Epithelial cell of proximal tubule (primary cell): Measurements from ENCODE around the gene NPAS3. TPM values are rescaled to one million over a fixed set of nuclear protein-coding genes. Genes with fewer than 3 reads are reported as not detected.
A peak's percentile ranks its signal among the peaks of the same experiment; 100 is the strongest.

ENCODE experiments used
- DNase-seq: peaks from one replicate; pipeline ENCODE4 v3.0.0-alpha.2; 2011; ENCODE audit warnings: low read depth
- H3K4me3 ChIP-seq: 2 replicates; pipeline ENCODE4 v1.5.1; 2011; ENCODE audit warnings: low read depth, mild to moderate bottlenecking, low read length
- CTCF ChIP-seq: conservative IDR thresholded peaks from 2 replicates; pipeline ENCODE4 v1.5.1; 2012; ENCODE audit warnings: low read depth, mild to moderate bottlenecking, low read length
- total RNA-seq: library from RNA; depleted of rRNA; stranded (reverse); fragments of >200 nt; gene quantifications from 2 replicates; pipeline ENCODE4 v1.2.3, GENCODE V29; 2015

NPAS3 gene
- total RNA-seq, 1 donor from 2014 or later, result 0.35 TPM

DNA sequence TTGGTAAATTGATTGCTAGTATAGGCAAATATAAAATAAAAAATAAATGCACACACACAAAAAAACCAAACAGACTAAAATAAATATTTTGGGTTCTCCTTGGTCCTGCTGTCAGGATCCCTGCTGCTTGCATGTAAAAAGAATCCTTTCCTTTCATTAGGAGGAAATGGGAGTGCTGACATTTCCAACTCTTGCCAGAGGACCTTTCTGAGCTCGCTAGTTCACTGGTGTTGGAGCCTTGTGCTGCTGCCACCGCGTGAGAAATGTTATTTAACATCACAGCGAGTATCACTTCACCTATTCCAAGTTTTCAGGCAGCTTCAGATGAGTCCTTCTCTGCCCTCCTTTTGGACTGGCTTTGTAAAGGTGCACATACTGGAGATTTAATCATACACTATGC lies 358.9 kb downstream of the NPAS3 start:
- no peak for DNase-seq
- no peak overlapping the region for H3K4me3 ChIP-seq
- TF ChIP-seq CTCF, result no peak

DNA sequence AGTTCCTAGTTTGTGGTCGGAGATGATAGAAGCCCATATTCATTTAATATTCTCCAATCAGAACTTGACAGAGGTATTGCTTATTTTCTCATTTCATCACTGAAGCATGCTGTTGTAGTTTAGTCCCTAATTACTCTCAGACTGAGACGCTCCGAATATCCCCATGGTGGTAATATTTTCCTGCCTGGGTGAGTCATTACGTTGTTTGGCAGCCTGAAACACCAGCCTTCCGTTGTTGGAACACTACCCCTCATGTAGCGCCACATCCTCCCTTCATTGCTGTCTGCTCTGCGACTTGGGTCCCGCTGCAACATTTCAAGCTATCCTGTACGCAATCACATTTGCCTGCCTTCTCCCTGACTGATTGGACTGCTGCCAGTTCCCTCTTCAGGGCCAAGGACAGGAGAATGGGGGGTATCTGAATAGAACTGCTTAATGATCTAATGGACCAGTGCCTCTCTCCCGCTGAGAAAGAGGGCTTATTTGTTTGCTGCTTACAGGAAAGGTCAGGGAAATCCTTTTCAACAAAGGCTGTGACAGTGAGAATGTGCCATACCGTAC lies 369.1 kb downstream of the NPAS3 start:
- no peak for TF ChIP-seq CTCF
- H3K4me3 ChIP-seq, result no peak overlapping the region
- peak; percentile 56 for DNase-seq

DNA sequence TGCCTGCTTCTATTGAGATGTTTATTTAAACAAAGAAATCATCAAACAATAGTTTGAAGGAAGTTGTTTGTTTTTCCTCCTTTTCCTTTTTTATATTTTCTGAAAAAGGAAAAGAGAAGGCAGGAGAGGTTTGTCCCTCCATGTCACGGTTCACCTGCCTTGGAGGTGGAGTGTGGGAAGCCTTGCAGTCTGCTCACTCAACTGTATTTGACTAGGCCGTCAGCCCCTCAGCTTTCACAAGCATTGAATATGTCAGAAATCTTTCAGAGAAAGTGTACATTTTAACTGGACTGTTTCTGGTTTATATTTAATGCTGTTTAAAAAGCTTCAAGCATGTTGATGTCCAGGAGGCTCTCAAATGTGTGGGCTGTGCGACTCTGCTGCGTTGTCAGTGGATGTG lies 370.4 kb downstream of the NPAS3 start:
- no peak for TF ChIP-seq CTCF
- DNase-seq, result peak; percentile 22
- no peak overlapping the region for H3K4me3 ChIP-seq

DNA sequence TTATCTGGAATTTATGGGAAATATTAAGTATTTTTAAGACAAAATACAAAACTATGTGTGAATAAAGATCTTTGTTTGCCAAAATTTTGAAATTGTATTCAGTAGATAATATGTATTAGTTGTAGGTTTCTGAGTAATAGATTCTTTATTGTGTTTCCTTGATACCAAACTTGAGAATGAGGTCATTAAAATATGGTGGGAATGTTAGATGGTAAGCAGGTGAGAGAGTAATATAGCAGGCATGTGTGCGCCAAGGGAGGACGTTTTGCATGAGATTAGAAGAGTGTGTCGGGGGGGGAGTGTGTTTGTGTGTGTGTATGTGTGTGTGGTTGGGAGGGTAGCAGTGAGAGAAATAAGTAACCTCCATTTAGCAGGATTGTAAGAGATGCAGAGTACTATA lies 376.5 kb downstream of the NPAS3 start:
- TF ChIP-seq CTCF, result no peak
- DNase-seq, result no peak
- no peak overlapping the region for H3K4me3 ChIP-seq

DNA sequence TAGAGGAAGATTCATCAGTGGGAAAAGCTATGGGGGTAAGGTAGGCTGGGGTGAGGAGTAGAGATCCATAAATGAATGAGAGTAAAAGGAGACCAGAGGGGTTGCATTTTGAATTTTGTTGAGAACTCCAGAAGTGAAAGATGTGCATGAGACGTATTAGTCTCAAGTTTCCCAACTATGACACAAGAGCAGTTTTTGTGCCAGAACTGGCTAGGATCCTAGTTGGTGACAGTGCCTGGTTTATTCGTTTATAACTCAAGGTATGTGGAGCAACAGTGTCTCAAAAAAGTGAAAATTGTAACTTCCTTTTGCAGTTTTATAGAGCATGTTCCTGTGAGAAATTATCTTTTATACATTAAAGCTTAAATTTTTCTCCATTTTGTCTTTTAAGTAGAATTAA lies 377.0 kb downstream of the NPAS3 start:
- H3K4me3 ChIP-seq, result no peak overlapping the region
- TF ChIP-seq CTCF, result no peak
- no peak for DNase-seq

GRCh38 chr14:33317675-33318074 lies 379.0 kb downstream of the NPAS3 start:
- no peak for DNase-seq
- TF ChIP-seq CTCF, result no peak
- H3K4me3 ChIP-seq, result no peak overlapping the region

DNA sequence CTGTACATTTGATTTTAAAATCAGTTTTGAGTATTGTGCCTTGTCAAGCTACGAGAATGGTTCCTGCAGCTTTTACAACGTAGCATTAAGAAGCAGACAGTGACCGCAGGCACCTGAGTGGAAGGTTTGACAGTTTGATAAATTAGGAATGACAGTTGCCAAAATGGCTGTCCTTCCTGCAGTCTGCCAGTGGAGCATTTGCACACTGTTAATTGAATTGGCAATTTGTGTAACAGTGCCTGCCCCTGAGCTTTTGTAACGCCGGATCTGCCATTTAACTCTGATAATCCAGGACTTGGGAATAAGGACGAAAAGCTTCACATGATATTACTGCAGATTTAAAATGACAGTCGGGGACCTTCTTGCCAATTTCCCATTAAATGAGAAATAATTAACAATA lies 385.3 kb downstream of the NPAS3 start:
- DNase-seq, result no peak
- TF ChIP-seq CTCF, result no peak
- no peak overlapping the region for H3K4me3 ChIP-seq
